Prostate gland (tissue), 2 donors: ENCODE results near the gene KIAA1191. TPM values are rescaled to one million over a fixed set of nuclear protein-coding genes. Genes with fewer than 3 reads are reported as not detected.

Experiments used
- DNase-seq: peaks from one replicate; pipeline ENCODE4 v3.0.0-alpha.2; 2019; ENCODE audit warnings: low spot score
- H3K27ac ChIP-seq, 2 donors: fragments of 200-600 bp; sonication (generic); 2 replicates each; pipeline ENCODE4 v1.5.1; 2017 to 2019
- H3K27me3 ChIP-seq: fragments of 200-600 bp; sonication (generic); replicated peaks from 2 replicates; pipeline ENCODE4 v1.5.1; 2019; ENCODE audit not compliant: insufficient read depth
- H3K36me3 ChIP-seq, 2 donors: fragments of 200-600 bp; sonication (generic); 1 replicate in 1 of 2; 2 replicates in 1 of 2; pipeline versions ENCODE4 v1.5.1 to v1.8.1; 2017 to 2019
- H3K4me1 ChIP-seq: fragments of 200-600 bp; sonication (generic); replicated peaks from 2 replicates; pipeline ENCODE4 v1.5.1; 2019
- H3K4me3 ChIP-seq, 2 donors: fragments of 200-600 bp; sonication (generic); 2 replicates each; pipeline ENCODE4 v1.5.1; 2017 to 2019
- H3K9me3 ChIP-seq: fragments of 200-600 bp; sonication (generic); 2 replicates; pipeline ENCODE4 v1.5.1; 2017
- POLR2A ChIP-seq: fragments of 450-650 bp; IDR thresholded peaks from one replicate; pipeline ENCODE4 v1.6.1; 2016; ENCODE audit warnings: antibody characterized with exemption, mild to moderate bottlenecking
- POLR2AphosphoS5 ChIP-seq: sonication (generic); formaldehyde crosslinking; IDR thresholded peaks from one replicate; pipeline ENCODE4 v1.6.1; 2017; ENCODE audit warnings: antibody characterized with exemption
- WGBS: methylation state at CpG from one replicate; pipeline ENCODE4 v1.1.5; 2018; 5-methylcytosine and 5-hydroxymethylcytosine counted together
- intact Hi-C: fragments of 100-400 bp; cut with DNase I; formaldehyde crosslinking; loops from one replicate; pipeline ENCODE4 v1.14.2; 2022
- total RNA-seq, 2 donors: library from RNA; depleted of rRNA; stranded (reverse); fragments of >200 nt; gene quantifications; one replicate each; pipeline ENCODE4 v1.1.0, GENCODE V29; 2016
- TF ChIP-seq, protein P1 (sequence below), 4 experiments: fragments of 200-600 bp in 2 of 4; fragments of 450-650 bp in 2 of 4; sonication (generic) in 2 of 4; IDR thresholded peaks; 1 replicate in 3 of 4; 2 replicates in 1 of 4; pipeline ENCODE4 v1.5.1; 2016 to 2019; ENCODE audit warnings: antibody characterized with exemption in 4 of 4, mild to moderate bottlenecking in 2 of 4, moderate library complexity in 2 of 4

The KIAA1191 gene
- total RNA-seq, 2 donors from 2014 or later: 107 to 119 TPM

- 96% methylated on average over 6 of the region's 6 CpGs for WGBS
- no peak for TF ChIP-seq POLR2A
- TF ChIP-seq, protein P1, sequence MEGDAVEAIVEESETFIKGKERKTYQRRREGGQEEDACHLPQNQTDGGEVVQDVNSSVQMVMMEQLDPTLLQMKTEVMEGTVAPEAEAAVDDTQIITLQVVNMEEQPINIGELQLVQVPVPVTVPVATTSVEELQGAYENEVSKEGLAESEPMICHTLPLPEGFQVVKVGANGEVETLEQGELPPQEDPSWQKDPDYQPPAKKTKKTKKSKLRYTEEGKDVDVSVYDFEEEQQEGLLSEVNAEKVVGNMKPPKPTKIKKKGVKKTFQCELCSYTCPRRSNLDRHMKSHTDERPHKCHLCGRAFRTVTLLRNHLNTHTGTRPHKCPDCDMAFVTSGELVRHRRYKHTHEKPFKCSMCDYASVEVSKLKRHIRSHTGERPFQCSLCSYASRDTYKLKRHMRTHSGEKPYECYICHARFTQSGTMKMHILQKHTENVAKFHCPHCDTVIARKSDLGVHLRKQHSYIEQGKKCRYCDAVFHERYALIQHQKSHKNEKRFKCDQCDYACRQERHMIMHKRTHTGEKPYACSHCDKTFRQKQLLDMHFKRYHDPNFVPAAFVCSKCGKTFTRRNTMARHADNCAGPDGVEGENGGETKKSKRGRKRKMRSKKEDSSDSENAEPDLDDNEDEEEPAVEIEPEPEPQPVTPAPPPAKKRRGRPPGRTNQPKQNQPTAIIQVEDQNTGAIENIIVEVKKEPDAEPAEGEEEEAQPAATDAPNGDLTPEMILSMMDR (IDR thresholded peaks at IDR 0.05): no peak
- no peak for TF ChIP-seq POLR2AphosphoS5
- H3K27ac ChIP-seq: no peak overlapping the region
Measured at GRCh38 chr5:176407456-176408251, 46.1 kb upstream of the KIAA1191 start.

GRCh38 chr5:176406436-176407052, 45.0 kb upstream of the KIAA1191 start:
- Histone ChIP-seq H3K36me3 (peaks cover 0 to 2% of the 10 kb centered on the region in 2 donors), H3K4me1 (no peaks in the 10 kb centered on the region), H3K27me3 (no peaks in the 10 kb centered on the region), H3K9me3 (no peaks in the 10 kb centered on the region), H3K27ac (no peak overlapping the region), H3K4me3 (no peak overlapping the region)
- no peak for TF ChIP-seq POLR2AphosphoS5
- TF ChIP-seq POLR2A: no peak
- TF ChIP-seq, protein P1 (IDR thresholded peaks at IDR 0.05): no peak
- no peak for DNase-seq
- WGBS: 82% methylated on average over 9 of the region's 9 CpGs
- intact Hi-C loops: no loop called here

More at GRCh38 chr5:176407456-176408251, 46.1 kb upstream of the KIAA1191 start:
- H3K36me3 ChIP-seq: peaks cover 0 to 2% of the 10 kb centered on the region in 2 donors
- no peaks in the 10 kb centered on the region for H3K4me1 ChIP-seq
- intact Hi-C loops: no loop called here
- no peak overlapping the region for H3K4me3 ChIP-seq
- DNase-seq: no peak
- H3K27me3 ChIP-seq: no peaks in the 10 kb centered on the region
- no peaks in the 10 kb centered on the region for H3K9me3 ChIP-seq

DNA sequence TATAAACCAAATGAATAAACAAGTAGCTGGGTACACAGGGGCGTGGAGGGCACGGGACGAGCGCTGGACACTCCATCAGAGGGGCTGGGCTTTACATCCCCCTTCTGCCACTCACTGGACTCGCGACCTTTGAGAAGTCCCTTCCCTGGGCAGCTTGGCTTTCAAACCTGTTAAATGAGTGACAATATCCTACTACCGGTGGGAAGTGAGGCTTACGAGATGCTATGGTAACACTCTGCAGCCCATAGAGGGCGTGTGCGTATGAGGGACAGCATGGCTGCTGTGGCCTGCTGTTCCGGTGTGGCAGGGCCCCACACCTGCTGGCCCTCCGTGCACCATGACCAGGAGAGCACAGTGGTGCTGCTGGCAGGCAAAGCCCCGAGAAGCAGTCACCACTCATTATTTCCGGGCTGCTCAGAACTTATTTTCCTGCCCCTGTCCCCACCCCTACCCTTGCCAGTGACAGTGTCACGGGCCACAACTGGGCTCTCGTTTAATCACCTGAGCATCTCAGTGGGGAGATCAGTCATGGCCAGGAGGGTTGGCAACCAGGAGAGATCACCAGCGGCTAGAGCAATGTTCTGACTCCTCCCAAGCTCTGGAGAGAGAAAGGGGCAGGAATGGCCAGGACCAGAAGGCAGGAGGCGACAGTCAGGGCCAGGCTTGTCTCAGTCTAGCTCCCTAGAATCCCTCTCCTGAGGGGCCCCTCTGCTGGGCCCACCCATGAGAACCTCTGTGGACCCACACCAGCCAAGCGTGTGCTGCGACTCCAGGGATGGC, 44.3 kb upstream of the KIAA1191 start:
- DNase-seq: no peak
- Histone ChIP-seq H3K27me3 (no peaks in the 10 kb centered on the region), H3K4me3 (no peak overlapping the region), H3K27ac (no peak overlapping the region), H3K9me3 (no peaks in the 10 kb centered on the region), H3K4me1 (no peaks in the 10 kb centered on the region), H3K36me3 (peaks cover 0 to 2% of the 10 kb centered on the region in 2 donors)
- 81% methylated on average over 20 of the region's 20 CpGs for WGBS
- TF ChIP-seq POLR2AphosphoS5 (no peak), POLR2A (no peak)
- TF ChIP-seq, protein P1 (IDR thresholded peaks at IDR 0.05): no peak
- intact Hi-C loops: no loop called here

GRCh38 chr5:176401281-176402205, 40.0 kb upstream of the KIAA1191 start:
- Histone ChIP-seq H3K36me3 (peaks cover 0 to under 1% of the 10 kb centered on the region in 2 donors), H3K27me3 (no peaks in the 10 kb centered on the region), H3K4me3 (no peak overlapping the region), H3K9me3 (no peaks in the 10 kb centered on the region), H3K4me1 (no peaks in the 10 kb centered on the region), H3K27ac (no peak overlapping the region)
- no peak for DNase-seq
- 88% methylated on average over 22 of the region's 22 CpGs for WGBS
- intact Hi-C loops: no loop called here
- no peak for TF ChIP-seq POLR2A
- TF ChIP-seq, protein P1 (IDR thresholded peaks at IDR 0.05): no peak
- TF ChIP-seq POLR2AphosphoS5: no peak
